GM12878 (cell line): ENCODE results near the gene SNRNP200. TPM values are rescaled to one million over a fixed set of nuclear protein-coding genes. Genes with fewer than 3 reads are reported as not detected.

Source experiments
- ATAC-seq: fragments of 200-7000 bp; cut with Tn5 transposase; 3 replicates; pipeline ENCODE4 v1.9.1; 2020; ENCODE audit warnings: mild to moderate bottlenecking, moderate library complexity
- BruUV-seq: library from RNA; stranded (reverse); fragments of 400-500 nt; replicated peaks from 2 replicates; lab custom pipeline; 2021; lab: Mats Ljungman, UMichigan
- CTCF ChIA-PET: fragments of 300-600 bp; sonication (Branson Sonifier 250); formaldehyde crosslinking; extraction: SDS; loops from one replicate; lab custom pipeline; 2021; ENCODE audit warnings: inconsistent platforms; lab: Yijun Ruan, JAX
- POLR2A ChIA-PET: fragments of 350-600 bp; formaldehyde crosslinking; extraction: SDS; loops from one replicate; lab custom pipeline; 2021; ENCODE audit warnings: inconsistent platforms; lab: Charles Lee
- RAD21 ChIA-PET: fragments of 300-600 bp; sonication (Branson Sonifier 250); formaldehyde crosslinking; loops from one replicate; lab custom pipeline; 2023; ENCODE audit warnings: antibody characterized with exemption; ENCODE audit not compliant: unreplicated experiment; lab: Charles Lee
- SMC1A ChIA-PET: fragments of 300-600 bp; sonication (Branson Sonifier 250); formaldehyde crosslinking; loops from one replicate; lab custom pipeline; 2023; ENCODE audit not compliant: unreplicated experiment, uncharacterized antibody; lab: Charles Lee
- DNase-seq: peaks from one replicate; pipeline ENCODE4 v3.0.0-alpha.2; 2011; ENCODE audit warnings: low read depth, low spot score
- FAIRE-seq: peaks from 3 replicates; lab custom pipeline; 2011; peaks lifted over from hg19 to GRCh38; lab: Jason Lieb, UNC
- H2AFZ ChIP-seq: 2 replicates; pipeline ENCODE4 v1.6.0; 2011; ENCODE audit warnings: low read depth, low read length, control low read depth; ENCODE audit not compliant: control insufficient read depth
- H3K27ac ChIP-seq: 2 replicates; pipeline ENCODE4 v1.5.1; 2011; ENCODE audit warnings: control low read depth; ENCODE audit not compliant: control insufficient read depth, insufficient read depth
- H3K27me3 ChIP-seq, 2 experiments: replicated peaks in 1 of 2; 2 replicates each; pipeline versions ENCODE4 v1.6.0 to v1.6.1; 2011; ENCODE audit warnings: low read length in 1 of 2; ENCODE audit not compliant: control insufficient read depth in 2 of 2, insufficient read depth in 2 of 2
- H3K36me3 ChIP-seq, 2 experiments: 2 replicates each; pipeline ENCODE4 v1.5.1; 2011; ENCODE audit warnings: low read length in 1 of 2; ENCODE audit not compliant: control insufficient read depth in 2 of 2, insufficient read depth in 2 of 2
- H3K4me1 ChIP-seq: 2 replicates; pipeline ENCODE4 v1.6.1; 2011; ENCODE audit warnings: mild to moderate bottlenecking, low read length, moderate library complexity, mixed read lengths; ENCODE audit not compliant: control insufficient read depth, insufficient read depth
- H3K4me2 ChIP-seq: 2 replicates; pipeline ENCODE4 v1.6.0; 2011; ENCODE audit warnings: control low read depth; ENCODE audit not compliant: control insufficient read depth, insufficient read depth
- H3K4me3 ChIP-seq: fragments of 200-600 bp; sonication (generic); 2 replicates; pipeline ENCODE4 v1.5.1; 2016
- H3K79me2 ChIP-seq: 2 replicates; pipeline ENCODE4 v1.6.0; 2011; ENCODE audit warnings: low read length; ENCODE audit not compliant: control insufficient read depth, insufficient read depth
- H3K9ac ChIP-seq: 2 replicates; pipeline ENCODE4 v1.8.0; 2011; ENCODE audit warnings: low read length, control low read depth, mixed read lengths; ENCODE audit not compliant: control insufficient read depth, insufficient read depth
- H3K9me3 ChIP-seq: replicated peaks from 3 replicates; pipeline ENCODE4 v1.5.1; 2011; ENCODE audit warnings: mild to moderate bottlenecking, low read length; ENCODE audit not compliant: control insufficient read depth, insufficient read depth
- H4K20me1 ChIP-seq: 2 replicates; pipeline ENCODE4 v1.6.0; 2011; ENCODE audit not compliant: control insufficient read depth, insufficient read depth
- CEBPB ChIP-seq, 2 experiments: fragments of 150-350 bp in 1 of 2; IDR thresholded peaks; 2 replicates each; pipeline ENCODE4 v1.6.1; 2012 to 2014; ENCODE audit warnings: low read depth in 2 of 2, low read length in 2 of 2, borderline replicate concordance in 1 of 2, inconsistent platforms in 1 of 2
- CHD1 ChIP-seq: IDR thresholded peaks from 2 replicates; pipeline ENCODE4 v1.6.1; 2012; ENCODE audit warnings: low read depth, low read length, improper control_type of control experiment
- EP300 ChIP-seq, 2 experiments: fragments of 150-350 bp in 1 of 2; IDR thresholded peaks; 2 replicates each; pipeline ENCODE4 v1.6.1; 2011 to 2012; ENCODE audit warnings: low read depth in 2 of 2, low read length in 2 of 2, borderline replicate concordance in 1 of 2, improper control_type of control experiment in 1 of 2, inconsistent platforms in 1 of 2; ENCODE audit not compliant: control insufficient read depth in 1 of 2
- HDAC6 ChIP-seq: fragments of 200-600 bp; sonication (generic); IDR thresholded peaks from one replicate; pipeline ENCODE4 v1.8.0; 2017; ENCODE audit warnings: antibody characterized with exemption; ENCODE audit not compliant: unreplicated experiment
- KDM1A ChIP-seq: fragments of 200-600 bp; sonication (generic); IDR thresholded peaks from 2 replicates; pipeline ENCODE4 v1.6.1; 2016; ENCODE audit warnings: borderline replicate concordance
- POLR2A ChIP-seq: IDR thresholded peaks from 2 replicates; pipeline ENCODE4 v1.6.1; 2011; ENCODE audit warnings: low read depth, mild to moderate bottlenecking, low read length
- POLR2AphosphoS5 ChIP-seq: IDR thresholded peaks from 2 replicates; pipeline ENCODE4 v1.6.1; 2011; ENCODE audit warnings: mild to moderate bottlenecking, low read length, inconsistent platforms
- ZBTB4 ChIP-seq: fragments of 450-650 bp; formaldehyde crosslinking; IDR thresholded peaks from 2 replicates; pipeline ENCODE4 v1.4.0; 2022; ENCODE audit warnings: mild to moderate bottlenecking, moderate library complexity
- ZBTB40 ChIP-seq: fragments of 450-650 bp; IDR thresholded peaks from 2 replicates; pipeline ENCODE4 v1.6.1; 2016; ENCODE audit warnings: mild to moderate bottlenecking, moderate library complexity, borderline replicate concordance
- ZNF687 ChIP-seq: fragments of 450-650 bp; IDR thresholded peaks from 2 replicates; pipeline ENCODE4 v1.6.1; 2017; ENCODE audit warnings: mild to moderate bottlenecking, moderate library complexity
- ZZZ3 ChIP-seq: IDR thresholded peaks from 2 replicates; pipeline ENCODE4 v1.6.1; 2011; ENCODE audit warnings: low read depth; ENCODE audit not compliant: control insufficient read depth, insufficient read length
- WGBS: methylation state at CpG from one replicate; pipeline ENCODE4 v1.1.6; 2016; ENCODE audit warnings: low lambda C conversion rate; ENCODE audit not compliant: insufficient replicate concordance, insufficient coverage; ENCODE audit errors: missing lambda C conversion rate; 5-methylcytosine and 5-hydroxymethylcytosine counted together
- in situ Hi-C: fragments of 300-500 bp; cut with MboI; formaldehyde crosslinking; loops from 9 replicates; pipeline ENCODE4 v1.14.3; 2018; ENCODE audit warnings: mixed read lengths
- intact Hi-C: fragments of 100-400 bp; cut with micrococcal nuclease; formaldehyde crosslinking; loops from one replicate; pipeline ENCODE4 v1.14.2; 2022; ENCODE audit not compliant: unreplicated experiment
- polyA plus RNA-seq, 11 experiments: library from polyadenylated mRNA; depleted of rRNA in 4 of 11; unstranded in 6 of 11; stranded (reverse) in 5 of 11; fragments of >200 nt; fragmentation: Nextera tagmentation in 4 of 11; fragmentation: Illumina TruSeq in 1 of 11; extraction: Ambion mirVana in 4 of 11; extraction: Trizol in 1 of 11; gene quantifications; 1 replicate in 1 of 11; 2 replicates in 10 of 11; pipeline versions ENCODE4 v1.2.1 to v1.2.3, GENCODE V29; 2011 to 2016; ENCODE audit warnings: inconsistent platforms in 2 of 11, missing spikeins in 2 of 11, low read depth in 1 of 11
- total RNA-seq, 4 experiments: library from RNA; depleted of rRNA in 3 of 4; stranded (reverse); fragments of >200 nt in 3 of 4; fragmentation: Illumina TruSeq in 1 of 4; extraction: Trizol in 1 of 4; gene quantifications; 2 replicates each; pipeline versions ENCODE4 v1.2.1 to v1.2.3, GENCODE V29; 2013 to 2021

The SNRNP200 gene
- total and polyA plus RNA-seq, 10 of the 15 experiments (the other 5 are each of a cell fraction or from before 2014, with no cell fraction given) = 59.2 to 176 (median 106) TPM

DNA sequence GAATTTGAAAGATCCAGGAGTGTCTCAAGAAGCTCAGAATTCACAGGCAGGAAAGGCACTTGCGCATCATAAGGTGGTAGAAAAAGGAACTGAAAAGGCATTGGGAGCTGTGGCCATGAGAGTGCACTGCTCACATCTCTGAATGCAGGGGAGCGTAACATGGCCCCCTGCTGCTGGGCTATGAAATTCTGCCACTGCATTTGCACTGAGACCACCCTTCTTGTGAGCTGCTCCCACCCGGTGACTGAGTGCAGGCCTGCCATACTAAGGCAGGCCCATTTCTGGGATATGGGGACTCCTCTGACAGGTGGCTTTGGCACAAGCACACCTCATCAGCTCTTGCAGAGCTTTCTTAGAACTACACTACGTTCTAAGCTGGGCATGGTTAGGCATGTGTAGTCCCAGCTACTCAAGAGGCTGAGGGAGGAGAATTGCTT, 71.4 kb downstream of the SNRNP200 start:
- intact Hi-C loops = no loop called here
- H3K9me3 ChIP-seq = no peaks in the 10 kb centered on the region
- H2AFZ ChIP-seq = peak overlapping the region; percentile 25; the same call in 1 of the 2 replicates
- ChIA-PET CTCF (interaction anchor here (0.8 to 5.6 kb wide), 21 partner anchors 8 to 275 kb away, joined by 3 to 76 read pairs (median 6); partner anchors contain the start of genes ASTL and STARD7), RAD21 (interaction anchor here (0.8 to 6.0 kb wide), 21 partner anchors 8 to 158 kb away, joined by 3 to 93 read pairs (median 7); partner anchors contain the start of genes ASTL, CIAO1, DUSP2 and STARD7), SMC1A (interaction anchor here (0.8 to 9.6 kb wide), 28 partner anchors 9 to 103 kb away, joined by 3 to 116 read pairs (median 6); partner anchors contain the start of gene STARD7), POLR2A (interaction anchor here (0.5 to 4.0 kb wide), 19 partner anchors 8 to 531 kb away, joined by 3 to 26 read pairs (median 4); partner anchors contain the start of gene STARD7)
- H4K20me1 ChIP-seq = no peaks in the 10 kb centered on the region
- DNase-seq = peak; percentile 68
- no peak overlapping the region for H3K4me3 ChIP-seq
- FAIRE-seq = peak; percentile 89
- no peaks in the 10 kb centered on the region for H3K27me3 ChIP-seq
- in situ Hi-C loops = no loop called here
- H3K9ac ChIP-seq = no peak overlapping the region
- ATAC-seq = peak; percentile 99
- peak overlapping the region; percentile 50 for H3K27ac ChIP-seq
- H3K4me2 ChIP-seq = peak overlapping the region; percentile 17
- H3K4me1 ChIP-seq = peaks cover 21% of the 10 kb centered on the region
- no peaks in the 10 kb centered on the region for H3K36me3 ChIP-seq
- no TSS peak for BruUV-seq
- H3K79me2 ChIP-seq = no peaks in the 10 kb centered on the region
- WGBS = 2% methylated on average over 4 of the region's 4 CpGs
- TF ChIP-seq ZBTB40 (no peak), POLR2A (no peak), KDM1A (no peak), ZNF687 (peak; percentile 37; the same call in 1 of the 2 replicates), ZZZ3 (no peak), HDAC6 (no peak), EP300 (IDR thresholded peaks at IDR 0.05; ENCODE audit: borderline replicate concordance in 1 of 2, control insufficient read depth in 1 of 2, low read depth in 2 of 2, low read length in 2 of 2) (peak in 1 of 2 experiments; percentile 51; a peak in 1 of 4 replicates), ZBTB4 (CRISPR knock-in tag) (no peak), CEBPB (IDR thresholded peaks at IDR 0.05; ENCODE audit: borderline replicate concordance in 1 of 2, low read depth in 2 of 2, low read length in 2 of 2) (no peak), CHD1 (no peak), POLR2AphosphoS5 (no peak)
